ENCODE results near the gene ZFAND3. TPM values are rescaled to one million over a fixed set of nuclear protein-coding genes. Genes with fewer than 3 reads are reported as not detected.
A peak's percentile ranks its signal among the peaks of the same experiment; 100 is the strongest.

Gene ZFAND3
- total and polyA plus RNA-seq, 9 donors, result 16.6 to 220 (median 51.9) TPM

GRCh38 chr6:37850728-37851285 lies 31.3 kb downstream of the ZFAND3 start:
- Histone ChIP-seq H3K27me3 (no peaks in the 10 kb centered on the region), H3K27ac (no peak overlapping the region), H3K36me3 (no peaks in the 10 kb centered on the region), H3K4me3 (no peak overlapping the region), H3K4me1 (ENCODE audit: insufficient read depth) (peaks cover 5% of the 10 kb centered on the region), H3K9me3 (no peaks in the 10 kb centered on the region)
- TF ChIP-seq POLR2A (IDR thresholded peaks at IDR 0.05) (no peak), EP300 (IDR thresholded peaks at IDR 0.05) (no peak)
- TF ChIP-seq, protein P1, sequence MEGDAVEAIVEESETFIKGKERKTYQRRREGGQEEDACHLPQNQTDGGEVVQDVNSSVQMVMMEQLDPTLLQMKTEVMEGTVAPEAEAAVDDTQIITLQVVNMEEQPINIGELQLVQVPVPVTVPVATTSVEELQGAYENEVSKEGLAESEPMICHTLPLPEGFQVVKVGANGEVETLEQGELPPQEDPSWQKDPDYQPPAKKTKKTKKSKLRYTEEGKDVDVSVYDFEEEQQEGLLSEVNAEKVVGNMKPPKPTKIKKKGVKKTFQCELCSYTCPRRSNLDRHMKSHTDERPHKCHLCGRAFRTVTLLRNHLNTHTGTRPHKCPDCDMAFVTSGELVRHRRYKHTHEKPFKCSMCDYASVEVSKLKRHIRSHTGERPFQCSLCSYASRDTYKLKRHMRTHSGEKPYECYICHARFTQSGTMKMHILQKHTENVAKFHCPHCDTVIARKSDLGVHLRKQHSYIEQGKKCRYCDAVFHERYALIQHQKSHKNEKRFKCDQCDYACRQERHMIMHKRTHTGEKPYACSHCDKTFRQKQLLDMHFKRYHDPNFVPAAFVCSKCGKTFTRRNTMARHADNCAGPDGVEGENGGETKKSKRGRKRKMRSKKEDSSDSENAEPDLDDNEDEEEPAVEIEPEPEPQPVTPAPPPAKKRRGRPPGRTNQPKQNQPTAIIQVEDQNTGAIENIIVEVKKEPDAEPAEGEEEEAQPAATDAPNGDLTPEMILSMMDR (IDR thresholded peaks at IDR 0.05), result no peak
- 94 to 97% (median 97%) methylated on average over 9 of the region's 9 CpGs for WGBS, 3 donors
- intact Hi-C loops (cut with DNase I), result no loop called here
- no peak for DNase-seq

GRCh38 chr6:37851997-37852524 lies 32.5 kb downstream of the ZFAND3 start:
- Histone ChIP-seq H3K9me3 (no peaks in the 10 kb centered on the region), H3K4me3 (no peak overlapping the region), H3K27ac (no peak overlapping the region), H3K36me3 (no peaks in the 10 kb centered on the region), H3K4me1 (ENCODE audit: insufficient read depth) (peaks cover 4% of the 10 kb centered on the region), H3K27me3 (no peaks in the 10 kb centered on the region)
- WGBS, 3 donors, result 88 to 100% (median 97%) methylated on average over 1 of the region's 1 CpG
- TF ChIP-seq EP300 (IDR thresholded peaks at IDR 0.05) (no peak), POLR2A (IDR thresholded peaks at IDR 0.05) (no peak)
- intact Hi-C loops (cut with DNase I), result no loop called here
- no peak for DNase-seq

GRCh38 chr6:37856285-37856684 lies 36.8 kb downstream of the ZFAND3 start:
- no peak overlapping the region for H3K4me3 ChIP-seq
- H3K27ac ChIP-seq, result no peak overlapping the region
- 83 to 97% (median 93%) methylated on average over 2 of the region's 2 CpGs for WGBS, 3 donors
- no peaks in the 10 kb centered on the region for H3K27me3 ChIP-seq
- no peaks in the 10 kb centered on the region for H3K36me3 ChIP-seq
- no peak for TF ChIP-seq EP300 (IDR thresholded peaks at IDR 0.05)
- TF ChIP-seq POLR2A (IDR thresholded peaks at IDR 0.05), result no peak
- TF ChIP-seq, protein P1 (IDR thresholded peaks at IDR 0.05), result no peak
- DNase-seq, result no peak
- intact Hi-C loops (cut with DNase I), result no loop called here
- no peaks in the 10 kb centered on the region for H3K9me3 ChIP-seq
- no peaks in the 10 kb centered on the region for H3K4me1 ChIP-seq (ENCODE audit: insufficient read depth)

GRCh38 chr6:37858363-37858762 lies 38.8 kb downstream of the ZFAND3 start:
- no peak overlapping the region for H3K4me3 ChIP-seq
- intact Hi-C loops (cut with DNase I), result no loop called here
- H3K36me3 ChIP-seq, result no peaks in the 10 kb centered on the region
- peaks cover 3% of the 10 kb centered on the region for H3K4me1 ChIP-seq (ENCODE audit: insufficient read depth)
- H3K27ac ChIP-seq, result no peak overlapping the region
- H3K27me3 ChIP-seq, result no peaks in the 10 kb centered on the region
- no peaks in the 10 kb centered on the region for H3K9me3 ChIP-seq
- TF ChIP-seq POLR2A (IDR thresholded peaks at IDR 0.05) (no peak), EP300 (IDR thresholded peaks at IDR 0.05) (no peak)
- TF ChIP-seq, protein P1 (IDR thresholded peaks at IDR 0.05), result no peak
- 93 to 94% (median 94%) methylated on average over 3 of the region's 3 CpGs for WGBS, 3 donors
- no peak for DNase-seq

- H3K27ac ChIP-seq, result no peak overlapping the region
- peak in 1 of 5 donors; percentile 31 for DNase-seq
- intact Hi-C loops (cut with DNase I), result loop anchor here in 1 of 4 donors (10.0 kb wide), 1 partner anchor 46 kb away; the partner anchor contains the start of gene ZFAND3
- H3K4me3 ChIP-seq, result no peak overlapping the region
- TF ChIP-seq EP300 (IDR thresholded peaks at IDR 0.05), result no peak
- TF ChIP-seq, protein P1 (IDR thresholded peaks at IDR 0.05), result peak in 1 of 3 donors; percentile 39
- no peaks in the 10 kb centered on the region for H3K9me3 ChIP-seq
- H3K36me3 ChIP-seq, result no peaks in the 10 kb centered on the region
- H3K4me1 ChIP-seq (ENCODE audit: insufficient read depth), result peaks cover 3% of the 10 kb centered on the region
- 70 to 78% (median 72%) methylated on average over 1 of the region's 1 CpG for WGBS, 3 donors
- H3K27me3 ChIP-seq, result no peaks in the 10 kb centered on the region
These were observed 40.8 kb downstream of the ZFAND3 start for GRCh38 chr6:37860226-37860839.
